ENCODE results near the gene CYP27B1. TPM values are rescaled to one million over a fixed set of nuclear protein-coding genes. Genes with fewer than 3 reads are reported as not detected.
"Not testable (repeated sequence)": the region's sequence is repeated elsewhere in the genome, so short reads cannot be mapped to it uniquely, and the experiment has no call there.

The CYP27B1 gene
- total RNA-seq, 1 donor from 2014 or later, result 4.3 TPM

DNA sequence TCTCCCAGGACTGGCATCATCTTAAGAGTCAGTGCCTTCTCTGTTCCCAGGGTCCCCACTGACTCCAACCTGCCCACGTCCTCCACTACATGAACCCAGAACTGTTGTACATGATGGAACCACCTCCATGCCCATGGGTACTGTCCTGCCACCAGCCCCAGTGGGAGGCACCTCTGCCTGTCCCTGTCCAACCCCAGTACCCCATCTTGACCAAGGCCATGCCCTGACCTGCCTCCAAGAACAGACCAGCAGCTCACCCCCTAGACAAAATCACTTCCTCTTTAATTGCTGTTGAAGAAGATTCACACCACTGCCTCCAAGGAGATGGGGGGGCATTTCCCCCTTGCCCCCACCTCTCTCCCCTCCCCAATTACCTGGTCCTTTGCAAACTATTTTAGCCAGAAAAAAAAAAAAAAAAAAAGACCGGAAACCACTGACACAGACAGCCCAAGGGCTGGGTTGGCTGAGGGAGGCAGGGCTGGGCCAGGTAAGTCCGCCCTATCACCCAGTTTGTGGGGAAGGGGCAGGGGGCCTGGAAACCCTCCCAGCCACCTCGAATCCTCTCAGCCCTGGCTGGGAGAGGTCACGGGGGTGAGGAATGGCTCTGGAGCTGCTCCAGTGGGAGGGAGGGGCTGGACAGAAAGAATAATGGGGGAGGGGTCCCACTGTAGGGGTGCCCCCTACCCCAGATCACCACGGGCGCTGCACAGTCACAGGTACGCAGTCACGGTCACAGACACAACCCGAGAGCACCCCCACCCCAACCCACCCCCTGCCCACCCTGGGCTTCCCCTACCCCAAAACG, 41.7 kb downstream of the CYP27B1 start:
- intact Hi-C loops (cut with micrococcal nuclease), result no loop called here

DNA sequence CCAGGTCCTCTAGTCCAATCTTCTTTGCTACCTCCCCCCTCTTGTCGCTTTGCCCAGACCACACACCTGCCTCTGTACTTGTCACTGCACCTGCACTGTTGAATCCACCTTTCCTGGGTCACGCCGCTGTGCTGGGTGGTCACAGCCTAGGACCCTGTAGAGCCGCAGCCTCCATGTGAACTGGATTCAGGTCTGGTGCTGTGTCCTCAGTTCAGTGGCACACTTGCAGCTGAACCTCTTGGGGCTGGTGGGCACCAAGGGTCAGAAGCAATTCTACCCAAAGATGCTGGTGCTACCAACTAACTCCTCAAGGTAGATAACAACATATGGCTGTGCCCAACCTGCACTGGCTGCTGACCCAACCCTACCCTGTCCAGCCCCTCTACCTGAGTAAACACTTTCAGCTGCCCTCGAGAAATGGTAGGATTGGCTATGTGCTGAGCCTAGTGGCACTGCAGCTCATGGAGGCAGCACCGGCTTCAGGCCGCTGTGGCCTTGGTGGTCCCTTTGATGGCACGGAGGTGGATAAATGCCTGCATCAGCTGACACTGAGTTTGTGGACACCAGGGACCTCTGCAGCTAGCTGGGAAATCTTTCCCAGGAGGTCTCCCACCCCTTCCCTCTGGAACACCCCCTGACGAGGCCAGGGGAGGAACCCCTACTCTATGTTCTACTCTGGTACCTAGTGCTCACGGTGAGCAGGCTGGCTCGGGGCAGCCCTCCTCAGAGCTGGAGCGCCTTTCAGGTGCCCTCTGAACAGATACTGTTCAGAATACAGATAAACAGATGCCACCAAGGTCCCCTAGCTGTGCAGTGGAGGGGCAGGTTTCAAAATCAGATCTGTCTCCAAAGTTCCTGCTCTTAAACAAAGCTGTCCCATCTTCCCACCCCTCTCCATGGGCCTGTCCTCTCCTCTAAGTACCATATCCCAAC, 42.6 kb downstream of the CYP27B1 start:
- intact Hi-C loops (cut with micrococcal nuclease), result no loop called here

DNA sequence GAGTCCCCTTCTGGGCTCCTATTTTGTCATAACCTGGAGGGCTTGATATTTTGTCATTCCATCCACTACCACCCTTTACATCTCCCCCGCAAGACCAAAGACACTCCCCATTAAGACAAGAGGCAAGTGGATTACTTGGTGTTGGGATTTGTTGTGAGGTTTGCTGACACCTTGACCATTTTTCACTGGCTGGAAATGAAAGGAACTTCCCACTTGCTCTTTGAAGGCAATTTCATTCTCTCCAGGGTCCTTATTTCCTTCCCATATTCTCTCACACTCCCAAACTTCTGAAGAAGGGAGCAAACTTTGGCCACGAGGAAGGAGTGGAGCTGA, 43.3 kb downstream of the CYP27B1 start:
- intact Hi-C loops (cut with micrococcal nuclease), result no loop called here

GRCh38 chr12:57722716-57723629, 43.9 kb downstream of the CYP27B1 start:
- intact Hi-C loops (cut with micrococcal nuclease), result no loop called here

GRCh38 chr12:57721846-57722608, 44.9 kb downstream of the CYP27B1 start:
- intact Hi-C loops (cut with micrococcal nuclease), result not testable (repeated sequence)

DNA sequence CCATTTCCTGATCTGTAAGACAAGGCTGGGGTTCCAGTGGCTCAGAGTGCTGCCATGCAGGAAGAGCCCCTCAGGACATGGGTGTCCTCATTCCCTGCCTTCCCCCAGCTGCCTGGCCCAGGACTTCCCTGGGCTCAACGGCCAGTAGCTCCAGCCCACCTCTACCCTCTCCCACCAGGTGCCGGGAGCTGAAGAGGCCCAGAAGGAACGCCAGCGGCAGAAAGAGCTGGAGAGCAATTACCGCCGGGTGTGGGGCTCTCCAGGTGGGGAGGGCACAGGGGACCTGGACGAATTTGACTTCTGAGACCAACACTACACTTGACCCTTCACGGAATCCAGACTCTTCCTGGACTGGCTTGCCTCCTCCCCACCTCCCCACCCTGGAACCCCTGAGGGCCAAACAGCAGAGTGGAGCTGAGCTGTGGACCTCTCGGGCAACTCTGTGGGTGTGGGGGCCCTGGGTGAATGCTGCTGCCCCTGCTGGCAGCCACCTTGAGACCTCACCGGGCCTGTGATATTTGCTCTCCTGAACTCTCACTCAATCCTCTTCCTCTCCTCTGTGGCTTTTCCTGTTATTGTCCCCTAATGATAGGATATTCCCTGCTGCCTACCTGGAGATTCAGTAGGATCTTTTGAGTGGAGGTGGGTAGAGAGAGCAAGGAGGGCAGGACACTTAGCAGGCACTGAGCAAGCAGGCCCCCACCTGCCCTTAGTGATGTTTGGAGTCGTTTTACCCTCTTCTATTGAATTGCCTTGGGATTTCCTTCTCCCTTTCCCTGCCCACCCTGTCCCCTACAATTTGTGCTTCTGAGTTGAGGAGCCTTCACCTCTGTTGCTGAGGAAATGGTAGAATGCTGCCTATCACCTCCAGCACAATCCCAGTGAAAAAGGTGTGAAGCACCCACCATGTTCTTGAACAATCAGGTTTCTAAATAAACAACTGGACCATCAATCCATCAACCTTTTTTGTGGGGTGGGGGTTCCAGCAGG, 46.0 kb downstream of the CYP27B1 start:
- intact Hi-C loops (cut with micrococcal nuclease), result no loop called here

GRCh38 chr12:57719777-57720605, 46.9 kb downstream of the CYP27B1 start:
- intact Hi-C loops (cut with micrococcal nuclease), result no loop called here

- intact Hi-C loops (cut with micrococcal nuclease), result no loop called here
These were observed 48.0 kb downstream of the CYP27B1 start for GRCh38 chr12:57718641-57719528.

GRCh38 chr12:57717846-57718640, 48.8 kb downstream of the CYP27B1 start:
- intact Hi-C loops (cut with micrococcal nuclease), result no loop called here

- intact Hi-C loops (cut with micrococcal nuclease), result no loop called here
These were observed 49.7 kb downstream of the CYP27B1 start for GRCh38 chr12:57717131-57717530.

GRCh38 chr12:57716305-57716704, 50.6 kb downstream of the CYP27B1 start:
- intact Hi-C loops (cut with micrococcal nuclease), result no loop called here

DNA sequence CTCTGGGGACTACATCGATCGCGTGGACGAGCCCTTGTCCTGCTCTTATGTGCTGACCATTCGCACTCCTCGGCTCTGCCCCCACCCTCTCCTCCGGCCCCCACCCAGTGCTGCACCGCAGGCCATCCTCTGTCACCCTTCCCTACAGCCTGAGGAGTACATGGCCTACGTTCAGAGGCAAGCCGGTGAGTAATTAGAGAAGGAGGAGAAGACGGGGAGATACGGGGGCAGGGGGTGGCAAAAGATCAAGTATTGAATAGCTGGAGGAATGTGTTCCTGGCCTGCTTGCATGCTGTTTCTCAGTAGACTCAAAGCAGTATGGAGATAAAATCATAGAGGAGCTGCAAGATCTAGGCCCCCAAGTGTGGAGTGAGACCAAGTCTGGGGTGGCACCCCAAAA, 51.1 kb downstream of the CYP27B1 start:
- intact Hi-C loops (cut with micrococcal nuclease), result no loop called here

DNA sequence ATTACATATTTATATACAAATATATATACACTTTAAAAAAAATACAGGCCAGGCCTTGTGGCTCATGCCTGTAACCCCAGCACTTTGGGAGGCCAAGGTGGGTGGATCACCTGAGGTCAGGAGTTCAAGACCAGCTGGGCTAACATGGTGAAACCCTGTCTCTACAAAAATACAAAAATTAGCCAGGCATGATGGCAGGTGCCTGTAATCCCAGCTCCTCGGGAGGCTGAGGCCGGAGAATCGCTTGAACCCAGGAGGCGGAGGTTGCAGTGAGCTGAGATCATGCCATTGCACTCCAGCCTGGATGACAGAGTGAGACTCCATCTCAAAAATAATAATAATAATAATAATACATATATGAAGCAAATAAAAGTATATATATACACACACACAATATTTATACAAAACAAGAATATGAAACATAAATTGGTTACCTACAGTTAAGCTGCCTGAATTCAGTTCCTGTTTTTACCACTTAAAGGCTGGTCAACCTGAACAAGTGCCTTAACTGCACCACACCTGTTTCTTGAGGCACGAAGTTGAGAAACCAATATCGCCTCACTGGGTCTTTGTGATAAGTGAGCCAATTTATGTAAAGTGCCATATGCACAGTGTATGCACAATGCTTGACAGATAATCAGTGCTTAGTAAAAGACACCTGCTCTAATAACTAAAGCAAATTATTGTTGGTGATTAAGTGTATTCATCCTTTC, 51.7 kb downstream of the CYP27B1 start:
- intact Hi-C loops (cut with micrococcal nuclease), result not testable (repeated sequence)

DNA sequence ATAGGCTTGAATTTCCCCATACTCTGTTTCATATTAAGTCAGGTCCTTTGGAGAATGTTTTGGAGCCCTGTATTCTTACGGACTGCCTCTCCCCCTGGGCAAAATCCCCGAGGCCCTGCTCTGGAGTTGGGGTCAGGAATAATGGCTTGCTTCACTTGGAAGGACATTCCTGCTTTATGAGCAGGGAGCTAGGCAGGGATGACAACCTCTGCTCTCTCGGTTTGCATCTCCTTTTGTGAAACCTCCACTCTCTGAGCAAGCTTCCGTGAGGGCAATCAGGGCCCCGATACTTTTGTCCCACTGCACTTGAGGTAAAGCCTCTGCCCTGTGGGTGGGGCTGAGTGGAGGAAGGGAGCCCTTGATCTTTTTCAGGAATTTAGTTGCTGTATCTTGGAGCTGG, 53.7 kb downstream of the CYP27B1 start:
- intact Hi-C loops (cut with micrococcal nuclease), result no loop called here

GRCh38 chr12:57712701-57713100, 54.2 kb downstream of the CYP27B1 start:
- intact Hi-C loops (cut with micrococcal nuclease), result no loop called here
